T-helper 9 cell (primary cell): ENCODE measurements around the gene ZC3H7A.
"Not testable (repeated sequence)": the region's sequence is repeated elsewhere in the genome, so short reads cannot be mapped to it uniquely, and the experiment has no call there.

Experiments used
- DNase-seq: peaks from one replicate; pipeline ENCODE4 v3.0.0-alpha.2; 2020

The ZC3H7A gene

GRCh38 chr16:11799509-11800381 lies 2.7 kb upstream of the ZC3H7A start:
- DNase-seq, result peak; percentile 23

- no peak for DNase-seq
These were observed 1.9 kb upstream of the ZC3H7A start for GRCh38 chr16:11799017-11799381.

DNA sequence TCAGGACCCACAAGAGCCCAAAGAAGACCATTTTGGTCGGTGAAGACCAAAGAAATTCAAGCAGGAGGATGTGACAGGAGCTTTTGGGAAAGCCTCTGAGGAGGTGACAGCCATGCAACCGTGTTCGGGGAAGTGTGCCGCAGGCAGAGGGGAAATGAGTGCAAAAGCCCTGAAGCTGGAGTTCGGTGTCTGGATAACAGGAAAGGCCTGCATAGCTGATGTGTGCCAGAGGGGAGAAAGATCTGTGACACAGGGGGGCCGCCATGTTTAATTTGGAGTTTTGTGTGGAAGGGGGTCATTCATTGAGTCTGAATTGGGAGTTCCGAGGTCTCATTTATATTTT lies 870 bp upstream of the ZC3H7A start:
- DNase-seq, result no peak

DNA sequence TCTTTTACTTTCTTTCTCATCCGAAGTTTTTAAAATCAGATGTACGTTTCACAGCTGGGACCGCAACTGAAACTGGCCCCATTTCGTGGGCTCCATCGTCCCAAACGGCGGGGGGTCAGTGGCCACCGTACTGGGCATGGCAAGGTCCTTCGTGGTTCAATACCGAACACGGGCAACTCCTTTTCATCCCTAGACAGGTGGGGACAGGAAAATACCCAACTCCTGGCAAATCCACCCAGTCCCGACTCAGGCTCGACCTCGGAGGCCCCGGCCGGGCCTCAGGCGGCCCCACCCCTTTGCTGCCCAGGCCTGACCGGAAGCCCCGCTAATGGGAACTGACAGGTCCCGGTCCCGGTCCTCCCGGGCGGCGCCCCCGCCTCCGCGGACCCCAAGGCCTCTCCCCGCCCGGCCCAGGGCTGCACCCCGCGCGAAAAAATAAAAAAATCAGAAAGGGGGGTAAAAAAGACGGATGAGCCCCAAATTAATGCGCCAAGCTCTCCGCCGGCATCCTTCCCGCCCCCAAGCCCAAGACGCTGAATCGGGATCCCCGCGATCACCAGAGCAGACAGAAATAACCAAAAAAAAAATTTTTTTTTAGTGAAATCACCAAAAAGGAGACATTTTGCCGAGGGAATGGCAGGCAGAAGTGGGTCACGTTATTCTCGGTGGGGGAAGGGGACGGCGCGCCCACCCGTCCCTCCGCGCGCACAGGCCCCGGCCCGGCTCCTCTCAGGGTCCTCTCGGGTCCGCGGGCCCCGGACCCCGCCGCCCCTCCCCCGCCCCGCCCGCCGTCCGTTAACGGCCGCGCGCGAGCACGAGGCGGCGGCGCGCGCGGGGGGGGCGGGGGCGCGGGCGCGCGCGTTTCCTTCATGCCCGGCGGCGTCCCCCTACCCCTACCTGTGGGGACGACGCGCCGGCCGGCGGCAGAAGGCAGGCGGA lies 562 bp downstream of the ZC3H7A start:
- DNase-seq, result peak; percentile 27

DNA sequence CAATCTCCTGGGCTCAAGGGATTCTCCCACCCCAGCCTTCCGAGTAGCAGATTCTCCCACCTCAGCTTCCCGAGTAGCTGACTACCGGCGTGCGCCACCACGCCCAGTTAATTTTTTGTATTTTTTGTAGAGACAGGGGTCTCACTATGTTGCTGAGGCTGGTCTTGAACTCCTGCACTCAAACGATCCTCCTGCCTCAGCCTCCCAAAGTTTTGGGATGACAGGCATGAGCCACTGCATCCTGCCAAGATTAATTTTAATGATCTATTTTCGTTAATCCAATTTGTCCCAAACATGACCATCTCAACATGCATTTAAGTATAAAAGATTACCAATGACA lies 1.2 kb downstream of the ZC3H7A start:
- no peak for DNase-seq

- DNase-seq, result no peak
These were observed 1.8 kb downstream of the ZC3H7A start for GRCh38 chr16:11794996-11795886.

DNA sequence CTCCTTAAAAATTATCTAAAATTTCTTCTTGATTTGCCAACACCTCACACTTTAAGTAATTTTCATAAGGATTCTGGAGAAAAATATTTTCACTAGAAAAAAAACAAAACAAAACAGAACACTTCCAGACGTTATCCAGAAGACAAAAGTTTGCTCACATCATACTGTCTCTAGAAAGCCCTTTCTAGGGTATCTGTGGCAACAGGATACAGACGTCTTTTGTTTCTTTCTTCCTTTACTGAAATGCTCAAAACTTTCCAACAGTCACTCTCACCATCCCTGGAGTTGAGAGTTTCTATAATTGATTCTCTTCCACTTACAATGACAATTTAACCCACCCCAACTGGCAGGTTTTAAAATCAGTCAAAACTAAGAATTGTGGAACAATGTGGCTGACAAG lies 2.6 kb downstream of the ZC3H7A start:
- DNase-seq, result no peak

DNA sequence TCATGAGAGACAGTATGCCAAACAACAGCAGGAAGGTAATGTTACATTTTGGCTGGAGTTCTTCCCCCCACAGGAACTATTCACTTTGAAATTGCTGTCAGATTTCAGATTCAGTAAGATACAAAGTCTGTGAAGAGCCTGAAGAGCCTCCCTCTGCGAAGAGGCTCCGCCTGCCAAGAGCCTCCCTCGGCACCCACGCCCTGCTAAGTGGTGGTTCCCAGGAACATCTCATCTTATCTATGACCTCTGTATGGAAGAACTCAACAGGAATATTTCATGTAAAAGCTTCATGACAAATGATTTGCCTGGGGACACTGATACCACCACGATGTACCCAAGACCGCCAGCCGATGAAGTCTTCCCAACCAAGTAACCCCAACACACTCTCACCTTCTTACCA lies 3.2 kb downstream of the ZC3H7A start:
- DNase-seq, result no peak

DNA sequence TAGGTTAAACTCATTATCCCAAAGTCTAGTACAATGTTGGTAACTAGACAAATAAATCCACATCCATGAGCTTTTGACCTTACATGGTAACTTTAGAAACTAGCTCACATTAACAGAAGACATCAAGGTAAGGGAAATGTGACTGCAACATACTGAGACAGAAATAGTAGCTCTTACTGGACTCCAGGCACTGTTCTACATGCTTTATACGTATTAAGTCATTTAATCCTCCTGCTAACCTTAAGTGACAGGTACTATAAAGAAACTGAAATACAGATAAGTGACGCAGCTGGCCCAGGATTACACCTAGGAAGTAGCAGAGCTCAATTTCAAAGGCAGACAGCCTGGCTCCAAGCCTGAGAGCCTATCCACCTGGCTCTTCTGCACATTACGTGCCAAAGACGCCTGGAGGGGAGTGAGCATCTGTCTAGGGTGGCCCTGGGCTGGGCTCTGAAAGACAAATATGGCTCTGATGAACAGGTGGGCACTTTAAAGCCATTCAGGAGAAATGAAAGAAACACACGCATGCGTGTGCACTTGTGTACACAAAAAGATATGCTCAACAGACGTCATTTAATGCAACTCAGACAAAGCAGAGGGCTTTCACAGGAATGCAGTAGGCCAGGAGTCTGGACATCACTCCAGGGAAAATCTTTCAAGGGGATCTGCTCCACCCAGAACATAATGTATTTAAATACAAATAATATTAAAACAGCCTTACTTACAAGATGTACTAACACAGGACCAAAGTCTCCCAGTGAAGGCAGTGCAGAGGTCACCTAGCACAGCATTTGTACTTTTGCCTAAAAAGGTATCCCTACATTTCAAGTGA lies 4.4 kb downstream of the ZC3H7A start:
- no peak for DNase-seq

- DNase-seq, result no peak
These were observed 5.8 kb downstream of the ZC3H7A start for GRCh38 chr16:11791144-11791828.

DNA sequence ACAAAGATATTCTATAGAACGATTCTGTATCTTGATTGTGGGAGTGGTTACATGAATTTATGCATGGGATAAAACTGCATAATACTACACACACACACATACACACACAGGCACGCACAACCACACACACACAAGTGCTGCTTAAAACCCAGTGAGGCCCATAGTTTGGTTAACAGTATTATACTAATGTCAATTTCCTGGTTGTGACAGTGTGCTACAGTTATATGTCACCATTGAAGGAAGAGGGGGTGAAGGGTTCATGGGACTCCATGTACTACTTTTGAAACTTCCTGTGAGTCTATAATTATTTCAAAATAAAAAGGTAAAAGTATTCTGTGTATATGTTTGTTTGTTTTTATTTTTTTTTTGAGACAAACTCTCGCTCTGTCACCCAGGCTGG lies 8.1 kb downstream of the ZC3H7A start:
- DNase-seq, result no peak

- DNase-seq, result not testable (repeated sequence)
These were observed 12.0 kb downstream of the ZC3H7A start for GRCh38 chr16:11784980-11785599.

GRCh38 chr16:11784381-11784780 lies 12.7 kb downstream of the ZC3H7A start:
- DNase-seq, result not testable (repeated sequence)

DNA sequence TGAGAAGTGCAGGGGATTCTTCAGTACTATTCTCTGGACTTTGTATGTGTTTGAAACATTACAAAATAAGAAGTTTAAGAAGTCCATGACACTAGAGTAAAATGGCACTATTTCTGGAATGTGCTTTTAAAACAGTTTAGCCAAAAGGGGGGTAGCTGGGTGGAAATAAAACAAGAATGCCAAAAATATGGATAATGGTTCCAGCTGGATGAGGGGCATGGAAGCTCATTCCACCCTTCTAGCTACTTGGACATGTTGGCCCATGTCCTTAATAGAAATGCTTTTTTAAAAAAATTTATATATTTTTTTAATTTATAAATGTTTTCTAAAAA lies 13.1 kb downstream of the ZC3H7A start:
- no peak for DNase-seq

DNA sequence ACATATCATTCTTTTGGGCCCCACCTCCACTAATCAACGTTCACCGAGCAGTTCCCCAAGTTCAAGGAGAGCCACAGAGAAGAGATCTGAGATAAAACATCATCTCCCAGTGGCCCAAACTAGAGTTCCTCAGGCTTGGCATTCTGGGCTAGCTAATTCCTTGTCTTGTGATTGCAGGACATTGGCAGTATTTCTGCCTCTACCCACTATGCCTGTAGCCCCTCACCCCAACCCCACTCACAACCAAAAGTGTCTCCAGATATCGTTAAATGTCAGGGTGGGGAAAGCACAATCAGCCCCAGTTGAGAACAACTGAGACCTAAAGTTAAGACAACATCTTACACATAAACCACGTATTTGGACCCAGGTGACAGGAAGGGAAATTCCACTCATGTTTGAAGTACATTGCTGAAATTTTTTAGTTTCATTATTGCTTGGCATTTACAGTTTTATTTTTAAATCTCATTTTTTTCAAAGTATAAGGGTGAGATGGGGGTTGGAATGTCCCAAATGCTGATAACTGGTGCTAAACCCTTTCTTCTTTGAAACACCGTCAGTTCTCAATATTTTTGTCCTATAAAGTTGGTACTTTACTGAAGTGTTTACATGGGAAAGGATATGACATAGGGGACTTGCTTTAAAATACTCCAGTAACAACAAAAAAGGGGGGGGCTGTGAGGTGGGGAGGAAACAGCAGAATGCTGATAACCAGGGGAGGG lies 13.6 kb downstream of the ZC3H7A start:
- DNase-seq, result peak; percentile 34

DNA sequence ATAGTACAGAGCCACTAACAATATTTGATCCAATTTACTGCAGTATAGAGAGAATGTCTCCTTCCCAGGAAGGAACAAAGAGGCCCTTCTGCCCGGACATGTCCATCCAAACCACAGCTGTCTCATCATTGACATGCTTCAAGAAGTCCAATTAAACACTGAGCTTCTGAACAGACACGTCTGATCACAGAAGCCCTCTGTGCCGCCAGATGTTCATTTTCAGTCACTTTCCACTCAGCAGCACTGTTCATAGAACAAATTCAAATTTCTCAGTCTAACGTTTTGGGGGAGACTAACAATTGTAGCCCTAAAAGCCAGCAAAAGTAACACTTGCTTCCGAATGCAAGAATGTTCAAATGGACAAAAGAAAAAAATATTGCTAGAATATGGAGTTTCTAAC lies 15.3 kb downstream of the ZC3H7A start:
- no peak for DNase-seq

DNA sequence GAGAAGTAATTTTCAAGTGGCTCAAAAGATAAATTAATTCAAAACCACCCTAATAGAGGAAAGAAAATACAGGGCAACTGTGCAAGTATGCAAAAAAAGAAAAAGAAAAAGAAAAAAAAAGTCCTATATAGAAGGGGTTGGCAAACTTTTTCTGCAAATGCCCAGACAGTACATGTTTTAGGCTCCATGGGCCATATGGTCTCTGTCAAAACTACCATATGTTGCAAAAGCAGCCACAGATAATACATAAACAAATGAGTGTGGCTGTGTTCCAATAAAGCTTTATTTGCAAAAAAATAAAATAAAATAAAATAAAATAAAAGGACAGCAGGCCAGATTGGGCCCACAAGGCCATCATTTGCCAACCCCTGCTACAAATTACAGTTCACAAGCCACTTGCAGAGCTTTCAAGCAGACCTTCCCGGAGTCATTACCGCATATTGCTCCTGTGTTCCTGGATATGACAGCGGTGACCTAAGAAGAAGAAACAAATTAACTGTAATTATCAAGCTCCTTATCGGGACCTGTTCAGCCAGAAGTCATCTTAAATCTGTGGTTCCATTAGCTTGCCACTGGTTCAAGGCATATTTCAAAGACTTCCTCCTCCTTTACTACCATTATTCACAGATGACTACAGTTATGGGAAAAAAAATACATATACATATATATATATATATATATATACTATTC lies 15.9 kb downstream of the ZC3H7A start:
- DNase-seq, result no peak

GRCh38 chr16:11779074-11779473 lies 18.0 kb downstream of the ZC3H7A start:
- DNase-seq, result no peak

DNA sequence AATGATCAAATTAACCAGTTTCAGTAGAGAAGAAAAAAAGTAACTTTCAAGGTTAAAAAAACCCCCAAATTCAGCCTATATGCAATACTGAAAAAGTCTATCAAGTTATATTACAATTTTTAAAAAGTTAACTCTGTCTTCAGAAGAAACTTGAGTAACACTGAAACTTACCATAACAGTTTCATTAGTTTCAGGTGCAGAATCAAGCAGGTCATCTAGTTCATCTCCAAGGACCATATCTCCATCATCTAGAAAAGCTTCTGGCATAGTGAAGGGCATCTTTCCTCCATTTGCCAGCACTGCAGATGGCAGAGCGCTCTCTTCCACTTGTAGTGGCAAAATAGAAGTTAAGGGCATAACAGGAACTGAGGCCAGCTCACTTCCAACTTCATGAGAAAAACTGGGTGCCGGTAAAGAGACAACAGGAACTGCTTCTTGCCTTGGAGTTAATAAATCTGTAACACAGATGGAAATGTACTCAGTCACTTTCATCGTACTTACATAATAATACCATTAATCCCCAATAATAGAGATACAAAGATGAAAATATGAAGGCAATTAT lies 22.9 kb downstream of the ZC3H7A start:
- DNase-seq, result no peak
